22Rv1 (cell line): Measurements from ENCODE around the gene COPZ2.

Experiments used
- CTCF ChIP-seq: fragments of 450-650 bp; IDR thresholded peaks from 2 replicates; pipeline ENCODE4 v1.5.1; 2017; ENCODE audit warnings: mild to moderate bottlenecking
- ZFX ChIP-seq: fragments of 450-650 bp; IDR thresholded peaks from 2 replicates; pipeline ENCODE4 v1.6.1; 2017; ENCODE audit warnings: antibody characterized with exemption, borderline replicate concordance

- TF ChIP-seq CTCF: no peak
- no peak for TF ChIP-seq ZFX
These were observed 8.9 kb downstream of the COPZ2 start for GRCh38 chr17:48028736-48029135.
